GM19351 (cell line): ENCODE measurements around the gene MAP3K4.
"Not testable (repeated sequence)": the region's sequence is repeated elsewhere in the genome, so short reads cannot be mapped to it uniquely, and the experiment has no call there.

Experiments used
- ATAC-seq: cut with Tn5 transposase; IDR thresholded peaks from one replicate; pipeline ENCODE4 v1.9.1; 2021; ENCODE audit warnings: mild to moderate bottlenecking, moderate library complexity; ENCODE audit not compliant: unreplicated experiment

The MAP3K4 gene

DNA sequence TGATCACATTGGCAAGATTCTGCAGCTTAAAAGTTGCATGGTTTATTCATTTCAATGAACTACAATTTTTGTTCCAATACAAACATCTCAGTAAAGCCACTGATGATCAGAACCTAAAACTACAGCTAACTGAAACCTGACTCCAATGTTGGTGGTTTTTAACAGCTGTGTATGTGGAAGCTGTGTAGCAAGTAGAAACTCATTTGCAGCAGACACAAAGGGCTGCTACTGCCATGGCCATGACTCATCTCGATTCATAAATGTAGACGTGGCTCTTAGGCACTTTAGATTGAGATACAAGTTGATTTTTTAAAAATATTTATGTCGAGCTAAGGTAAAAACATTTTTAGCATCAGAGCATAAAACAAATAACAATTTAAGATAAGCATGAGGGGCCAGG lies 19.5 kb upstream of the MAP3K4 start:
- peak; percentile 78 for ATAC-seq

DNA sequence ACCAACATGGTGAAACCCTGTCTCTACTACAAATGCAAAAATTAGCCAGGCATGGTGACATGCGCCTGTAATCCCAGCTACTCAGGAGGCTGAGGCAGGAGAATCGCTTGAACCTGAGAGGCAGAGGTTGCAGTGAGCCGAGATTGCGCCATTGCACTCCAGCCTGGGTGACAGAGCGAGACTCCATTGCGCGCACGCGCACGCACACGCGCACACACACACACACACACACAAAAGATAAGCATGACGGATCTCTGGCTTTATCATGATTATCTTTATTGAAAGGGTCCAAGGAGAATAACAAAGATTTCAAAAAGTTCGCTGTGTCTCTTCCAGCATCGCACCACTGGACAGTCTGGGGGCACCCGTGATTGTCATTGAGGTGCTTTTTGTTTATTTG lies 19.0 kb upstream of the MAP3K4 start:
- not testable (repeated sequence) for ATAC-seq

DNA sequence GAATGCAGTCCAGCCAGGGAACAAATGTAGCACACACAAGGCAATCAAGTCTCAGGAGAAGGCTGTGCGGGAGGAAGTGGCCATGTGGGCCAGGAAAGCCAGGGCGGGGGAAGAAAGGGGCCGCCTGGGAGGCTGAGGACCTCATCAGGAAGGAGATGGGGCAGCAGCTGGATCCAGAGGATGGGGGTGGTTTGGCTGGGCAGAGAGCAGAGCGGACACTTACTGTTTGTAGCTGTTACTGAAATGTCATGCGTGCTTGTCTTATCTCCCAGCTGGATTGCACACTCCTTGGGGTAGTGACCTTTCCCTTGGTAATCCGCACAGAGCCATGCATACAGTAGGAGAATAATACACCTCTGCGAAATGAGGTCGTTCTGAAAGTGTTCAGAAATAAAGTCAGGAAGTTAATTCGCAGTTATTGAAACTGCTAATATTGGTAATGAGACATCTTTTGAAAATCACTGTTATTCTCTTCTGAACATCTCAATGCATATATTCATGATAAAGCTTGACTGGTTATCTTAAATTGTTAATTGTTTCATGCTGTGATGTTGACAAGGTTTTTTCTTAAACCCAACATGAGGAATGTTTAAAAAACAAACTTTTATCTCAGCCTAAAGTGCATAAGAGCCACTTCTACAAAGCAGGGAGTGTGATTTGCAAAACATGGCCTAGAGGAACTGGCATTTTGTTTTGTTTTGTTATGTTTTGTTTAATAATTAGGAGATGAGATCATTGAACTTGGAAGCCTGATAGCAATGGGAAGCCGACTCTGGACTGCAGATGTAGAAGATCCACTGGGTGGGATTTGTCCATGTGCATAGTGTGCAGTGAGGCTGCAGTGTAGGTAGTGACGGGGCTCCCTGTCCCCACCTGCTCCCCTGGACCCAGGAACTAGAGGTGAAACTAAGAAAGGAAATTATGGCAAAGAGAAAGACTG lies 18.0 kb upstream of the MAP3K4 start:
- ATAC-seq = no peak

DNA sequence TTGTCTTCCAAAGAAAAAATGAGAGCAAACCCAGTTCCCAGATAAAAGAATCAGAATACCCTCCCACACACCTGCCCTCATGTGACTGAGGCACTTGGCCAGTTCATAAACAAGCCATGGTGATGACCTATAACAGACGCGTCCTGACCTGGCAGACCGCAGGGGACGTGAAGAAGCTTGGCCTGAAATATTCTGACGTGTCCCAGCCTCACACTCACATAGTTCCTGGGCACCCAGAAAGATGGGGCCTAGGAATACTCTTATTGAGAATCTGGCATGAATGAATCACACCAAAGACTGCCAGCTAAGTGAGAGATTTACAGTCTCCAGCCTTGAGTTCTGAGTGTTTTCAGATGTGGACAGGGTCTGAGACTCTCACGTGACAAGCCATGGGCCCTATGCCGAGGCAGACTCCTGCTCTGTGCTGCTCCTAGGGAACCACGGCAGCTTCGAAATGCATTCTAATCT lies 17.2 kb upstream of the MAP3K4 start:
- ATAC-seq = no peak

DNA sequence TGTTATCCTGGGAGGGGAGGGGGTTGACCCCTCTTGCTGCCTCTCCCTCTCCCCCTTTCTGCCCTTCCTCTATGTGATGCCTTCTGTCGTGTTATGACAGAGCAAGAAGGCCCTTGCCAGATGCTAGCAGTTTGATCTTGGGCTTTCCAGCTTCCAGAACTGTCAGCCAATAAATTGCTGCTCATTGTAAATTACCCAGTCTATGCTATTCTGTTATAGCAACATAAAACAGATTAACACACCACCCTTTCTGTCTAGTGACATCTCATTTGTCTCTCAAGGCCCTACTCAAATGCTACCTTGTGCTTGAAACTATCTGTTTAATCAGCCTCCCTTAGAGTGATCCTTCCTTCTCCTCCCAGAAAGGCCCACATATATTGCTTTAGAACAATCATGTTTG lies 16.4 kb upstream of the MAP3K4 start:
- no peak for ATAC-seq

DNA sequence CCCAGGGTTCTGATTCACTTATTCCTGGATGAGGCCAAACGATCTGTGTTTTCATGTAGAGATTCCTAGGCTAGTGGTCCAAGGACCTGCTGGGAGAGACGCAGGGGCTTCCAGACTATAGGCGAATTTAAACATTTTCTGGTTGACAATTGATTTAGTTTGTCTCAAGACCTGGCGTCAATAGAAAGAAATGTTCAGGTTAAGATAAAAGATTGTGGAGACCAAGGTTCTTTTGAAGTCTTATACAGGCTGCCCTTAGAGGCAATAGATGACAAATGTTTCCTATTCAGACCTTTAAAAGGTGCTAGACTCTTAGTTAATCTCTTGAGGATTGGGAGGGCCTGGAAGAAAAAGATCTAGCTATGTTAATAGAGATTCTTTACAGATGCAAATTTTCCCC lies 15.6 kb upstream of the MAP3K4 start:
- not testable (repeated sequence) for ATAC-seq

DNA sequence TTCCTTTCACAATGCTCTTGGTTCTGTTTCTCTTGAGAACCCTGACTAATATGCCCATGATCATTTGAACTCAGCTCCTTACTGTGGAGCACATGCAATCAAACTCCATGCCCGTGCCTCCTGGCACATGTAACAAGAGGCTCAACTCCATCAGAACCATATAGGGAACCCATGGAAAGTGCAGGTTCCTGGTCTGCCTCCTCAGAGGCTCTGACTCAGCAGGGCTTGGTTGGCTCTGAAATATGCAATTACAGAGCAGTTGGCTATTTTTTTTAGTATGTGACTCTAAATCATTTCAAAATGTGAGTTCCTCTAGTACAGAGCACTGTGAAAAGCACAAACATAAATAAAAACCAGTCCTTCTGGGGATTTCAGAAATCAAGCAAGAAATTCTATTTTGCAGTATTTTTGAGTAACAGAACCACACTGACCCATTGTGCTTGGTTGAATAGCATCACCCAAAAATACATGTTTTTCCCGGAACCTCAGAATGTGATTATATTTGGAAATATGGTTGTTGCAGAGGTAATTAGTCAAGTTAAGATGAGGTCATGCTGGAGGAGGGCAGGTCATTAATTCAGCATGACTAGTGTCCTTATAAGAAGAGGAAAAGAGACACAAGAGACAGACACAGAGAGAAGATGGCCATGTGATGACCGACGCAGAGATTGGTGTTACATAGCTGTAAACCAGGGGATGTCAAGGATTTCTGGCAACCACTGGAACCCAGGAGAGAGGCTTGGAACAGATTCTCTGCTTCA lies 13.2 kb upstream of the MAP3K4 start:
- ATAC-seq = no peak

DNA sequence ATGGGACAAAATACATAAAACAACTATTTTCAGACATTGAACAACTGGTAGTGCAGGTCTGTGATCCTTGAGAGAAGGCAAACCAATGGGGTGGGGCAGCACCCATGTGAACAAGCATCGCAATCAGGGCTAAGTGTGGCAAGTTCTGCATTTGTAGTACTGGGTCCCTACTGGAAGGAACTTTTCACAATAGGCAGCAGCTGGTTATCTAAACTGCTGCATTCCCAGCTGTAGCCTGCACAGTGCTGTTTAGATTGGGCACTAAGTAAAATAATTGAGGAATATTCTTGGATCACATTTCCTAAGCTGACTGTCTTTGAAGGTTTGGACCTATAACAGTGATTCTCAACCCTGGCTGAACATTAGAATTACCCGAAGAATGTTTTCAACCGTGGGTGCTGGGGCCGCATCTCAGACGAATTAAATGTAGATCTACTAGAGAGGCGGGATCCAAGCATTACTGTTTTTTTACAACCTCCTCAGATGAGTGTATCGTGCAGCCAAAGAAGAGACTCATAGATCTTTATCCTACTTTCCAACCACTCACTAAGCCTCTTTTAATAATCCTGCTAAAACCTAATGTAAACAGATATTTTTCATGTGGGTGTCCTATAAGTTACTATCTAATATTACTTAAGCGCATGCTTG lies 12.4 kb upstream of the MAP3K4 start:
- ATAC-seq = no peak

DNA sequence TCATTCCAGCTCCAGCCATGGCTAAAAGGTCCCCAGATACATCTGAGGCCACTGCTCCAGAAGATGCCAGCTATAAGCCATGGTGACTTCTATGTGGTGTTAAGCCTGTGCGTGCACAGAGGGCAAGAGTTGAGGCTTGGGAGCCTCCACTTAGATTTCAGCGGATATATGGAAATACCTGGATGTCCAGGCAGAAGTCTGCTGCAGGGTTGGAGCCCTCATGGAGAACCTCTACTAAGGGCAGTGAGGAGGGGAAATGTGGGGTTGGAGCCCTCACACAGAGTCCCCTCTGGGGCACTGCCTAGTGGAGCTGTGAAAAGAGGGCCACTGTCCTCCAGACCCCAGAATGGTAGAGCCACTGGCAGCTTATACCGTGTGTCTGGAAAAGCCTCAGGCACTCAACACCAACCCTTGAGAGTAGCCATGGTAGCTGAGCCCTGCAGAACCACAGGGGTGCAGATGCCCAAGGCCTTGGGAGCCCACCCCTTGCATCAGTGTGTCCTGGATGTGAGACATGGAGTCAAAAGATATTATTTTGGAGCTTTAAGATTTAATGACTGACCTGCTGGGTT lies 8.1 kb upstream of the MAP3K4 start:
- ATAC-seq = not testable (repeated sequence)

DNA sequence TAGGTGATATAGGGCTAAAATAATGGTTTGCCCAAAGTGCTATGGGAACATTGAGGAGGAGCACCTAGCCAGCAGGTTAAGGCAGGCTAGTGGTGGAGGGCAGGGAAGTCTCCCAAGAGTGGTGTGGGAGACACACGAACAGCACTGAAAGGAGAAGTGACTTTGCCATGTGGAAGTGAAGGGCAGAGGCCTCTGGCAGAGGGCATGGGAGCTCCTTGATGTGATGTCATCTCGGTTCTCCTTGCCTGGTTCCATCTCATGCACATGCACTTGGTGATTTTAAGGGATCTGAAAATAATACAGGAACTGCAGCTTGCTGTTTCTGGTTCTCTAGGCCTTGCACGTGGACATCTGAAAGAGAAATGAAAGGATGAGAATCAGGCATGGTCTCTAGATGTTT lies 4.7 kb upstream of the MAP3K4 start:
- no peak for ATAC-seq

DNA sequence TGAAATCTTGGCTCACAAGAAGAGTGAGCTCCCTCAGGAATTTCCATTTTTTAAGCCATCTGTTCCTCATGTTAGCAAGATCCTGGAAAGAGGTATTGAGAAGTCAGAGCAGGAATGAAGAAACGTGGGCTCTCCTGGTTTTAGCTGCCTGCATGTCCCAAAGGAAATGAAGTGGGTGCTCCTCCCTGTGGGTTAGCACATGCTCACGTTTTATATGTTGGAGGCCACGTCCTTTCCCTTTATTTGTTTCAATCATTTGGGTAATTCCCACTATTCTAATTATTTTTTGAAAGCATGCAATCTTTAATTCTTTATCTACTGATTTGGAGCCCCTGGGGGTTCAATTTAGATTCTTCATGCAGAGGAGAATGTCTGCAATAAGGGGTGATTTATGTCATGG lies 4.3 kb upstream of the MAP3K4 start:
- no peak for ATAC-seq

DNA sequence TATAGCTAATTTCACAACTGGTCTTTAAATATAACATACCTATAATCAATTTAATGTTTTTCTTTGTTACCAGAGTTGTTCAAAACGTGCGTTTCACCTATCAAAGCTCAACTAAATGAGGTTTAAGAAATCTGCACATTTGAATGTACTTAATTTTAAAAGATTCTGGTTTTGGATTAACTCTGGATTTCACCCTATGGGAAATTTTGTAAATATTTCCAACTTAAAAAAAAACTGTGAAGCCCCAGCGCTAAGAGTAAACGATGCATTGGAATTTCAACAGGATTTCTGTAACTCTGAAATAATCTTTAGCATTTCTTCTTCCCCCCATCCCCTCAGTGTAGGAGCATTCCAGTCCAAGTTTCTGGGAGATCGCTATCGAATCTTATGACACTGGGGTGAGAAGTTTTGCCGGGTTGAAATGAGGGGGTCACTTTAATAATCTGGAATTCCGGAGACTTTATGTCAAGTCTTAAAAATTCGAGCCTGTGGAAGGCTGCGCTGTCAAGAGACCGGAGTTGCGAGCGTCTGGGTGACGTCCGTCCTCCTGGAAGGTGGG lies 643 bp upstream of the MAP3K4 start:
- no peak for ATAC-seq

DNA sequence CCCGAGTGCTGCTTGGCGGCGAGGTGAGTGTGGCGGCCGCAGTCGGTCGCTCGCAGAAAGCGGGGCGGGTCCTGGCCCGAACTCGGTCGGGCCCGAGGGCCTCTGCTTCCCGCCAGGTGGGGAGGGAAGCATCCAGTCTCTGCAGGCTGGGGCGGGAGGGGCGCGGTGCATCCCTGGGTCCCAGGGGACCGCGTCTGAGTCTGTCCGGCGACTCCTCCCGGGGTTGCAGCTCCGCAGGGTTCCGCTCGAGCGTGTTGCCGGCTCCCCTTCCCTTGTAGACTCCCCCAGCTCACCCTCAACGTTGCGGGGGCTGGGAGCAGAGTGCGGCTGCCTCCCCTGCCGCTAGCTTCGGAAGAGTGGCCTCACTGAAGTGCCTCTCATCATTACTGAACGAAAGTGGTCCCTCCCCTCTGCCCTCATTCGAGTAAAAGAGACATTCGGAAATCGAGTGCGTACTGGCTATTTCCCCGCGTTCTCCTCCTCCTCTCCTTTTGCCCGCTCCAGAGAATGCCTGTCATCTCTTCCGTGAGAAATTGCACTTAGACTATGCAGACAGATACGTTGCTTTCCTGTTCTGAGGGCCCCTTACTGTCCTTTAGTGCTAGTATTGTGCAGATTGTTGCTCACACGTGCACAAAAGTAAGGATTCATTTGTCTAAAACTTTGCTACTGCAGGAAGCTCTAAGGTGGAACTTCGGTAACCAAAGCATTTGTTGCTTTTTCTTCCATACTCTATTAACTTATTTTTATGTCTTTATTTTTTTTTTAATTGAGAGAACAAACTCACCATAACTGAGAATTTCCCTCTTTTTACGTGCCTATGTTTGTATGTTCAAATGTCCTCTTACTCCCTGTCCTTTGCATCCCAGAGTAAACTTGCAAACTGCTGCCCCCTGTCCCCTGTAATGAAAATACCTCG lies 751 bp downstream of the MAP3K4 start:
- ATAC-seq = peak; percentile 46

DNA sequence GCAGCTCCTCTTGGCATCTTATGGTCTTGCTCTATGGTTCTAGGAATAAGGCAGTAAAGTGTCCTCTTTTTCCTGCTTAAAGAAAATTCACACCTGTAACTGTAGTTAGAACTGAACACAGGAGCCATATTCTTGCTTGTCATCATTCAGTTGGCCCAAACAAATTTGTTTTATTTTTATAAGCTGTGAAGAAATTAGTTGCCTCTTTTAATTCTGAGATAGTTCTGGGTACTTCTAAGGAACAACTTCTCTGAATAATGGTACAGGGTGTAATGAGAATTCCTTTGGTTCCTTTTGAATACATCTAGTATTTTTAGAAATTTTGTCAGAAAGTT lies 1.4 kb downstream of the MAP3K4 start:
- ATAC-seq = no peak

DNA sequence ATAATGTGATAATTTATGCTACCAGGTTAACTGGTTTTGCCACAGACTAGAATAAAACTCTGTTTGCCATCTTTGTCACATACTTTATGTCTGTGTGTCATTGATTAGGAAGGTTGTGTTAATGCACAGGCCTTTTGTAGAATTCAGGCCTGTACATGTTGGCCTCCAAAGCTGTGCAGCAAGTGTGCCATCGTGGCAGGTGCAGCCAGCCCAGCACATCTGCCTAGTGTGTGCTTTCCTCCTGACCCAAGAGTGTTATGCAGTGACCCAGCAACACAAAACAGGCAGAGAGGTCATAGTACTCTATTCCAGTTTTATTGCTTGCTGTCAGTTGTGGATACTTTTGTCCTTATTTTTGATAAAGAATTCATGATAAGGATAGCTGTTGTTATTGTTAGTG lies 3.7 kb downstream of the MAP3K4 start:
- ATAC-seq = no peak

DNA sequence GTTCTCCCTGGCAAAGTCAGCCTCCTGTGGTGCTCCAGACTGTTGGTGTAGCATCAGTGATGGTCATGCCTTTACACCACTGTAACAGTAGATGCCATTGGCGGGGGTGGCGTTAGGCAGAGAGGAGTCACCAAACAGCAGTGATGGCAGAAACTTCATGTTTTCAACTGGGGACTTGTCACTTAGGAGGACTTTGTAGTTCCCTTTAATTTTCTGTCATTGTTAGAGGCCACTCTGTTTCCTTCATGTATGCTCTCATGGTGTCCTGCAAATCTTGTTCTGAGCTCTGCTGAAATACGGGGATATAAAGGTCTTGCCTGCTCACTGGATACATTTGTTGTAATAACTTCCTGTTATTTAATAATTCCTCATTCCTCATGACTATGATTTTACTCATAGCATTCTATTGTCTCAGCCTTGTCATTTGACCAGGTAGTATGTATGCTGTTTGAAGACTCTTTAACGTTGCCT lies 4.6 kb downstream of the MAP3K4 start:
- ATAC-seq = no peak

DNA sequence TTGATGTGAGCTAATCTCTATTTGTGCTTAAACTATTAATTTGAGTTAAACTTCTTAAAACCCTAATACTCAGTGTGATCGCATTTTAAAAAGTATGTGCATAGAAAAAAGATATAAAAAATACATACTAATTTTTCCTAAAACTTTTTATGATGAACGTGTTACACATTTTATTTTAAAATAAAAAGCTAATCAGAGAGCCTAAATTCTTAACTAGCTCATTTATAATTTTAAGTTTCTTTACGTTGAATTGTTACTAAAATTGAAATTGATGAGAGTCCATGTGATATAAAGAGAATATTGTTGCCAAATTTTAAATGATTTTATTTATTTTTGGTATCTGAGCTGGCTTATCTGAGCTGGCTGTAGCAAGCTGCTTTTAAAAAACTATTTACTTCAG lies 6.6 kb downstream of the MAP3K4 start:
- no peak for ATAC-seq

DNA sequence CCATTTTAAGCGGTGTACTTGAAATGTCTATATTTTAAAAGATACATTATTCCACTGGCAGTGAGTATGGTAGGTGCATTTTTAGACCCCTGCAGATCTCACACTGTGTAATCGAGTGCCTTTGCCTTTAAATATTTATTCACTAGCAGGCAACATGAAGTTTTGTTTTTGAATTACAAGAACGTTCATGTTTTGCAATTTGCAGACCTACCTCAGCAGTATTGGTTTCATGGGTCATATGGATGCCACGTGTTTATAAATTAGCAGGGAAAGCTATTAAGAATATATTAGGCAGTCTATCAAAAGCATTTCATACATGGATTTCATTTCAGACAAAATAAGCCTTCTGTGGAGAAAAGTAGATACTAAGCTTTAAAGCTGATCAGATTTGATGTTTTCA lies 7.2 kb downstream of the MAP3K4 start:
- no peak for ATAC-seq

DNA sequence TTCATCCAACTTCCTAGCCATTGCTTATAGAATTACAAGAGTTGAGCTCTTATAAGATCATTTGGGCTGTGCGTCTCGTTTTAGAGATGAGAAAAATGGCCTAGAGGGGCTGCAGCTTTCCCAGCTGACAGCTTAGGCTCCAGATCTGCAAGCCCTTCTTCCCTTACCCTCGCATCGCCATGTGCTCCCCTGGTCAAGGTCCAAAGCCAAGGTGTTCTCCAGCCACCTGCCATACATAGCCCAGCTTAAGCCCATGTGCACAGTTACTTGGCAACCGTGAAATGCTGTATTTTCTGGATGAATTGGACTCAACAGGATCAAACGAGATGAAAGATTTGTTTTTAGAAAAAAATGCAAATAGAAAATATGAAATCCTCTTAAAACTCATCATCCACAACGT lies 7.9 kb downstream of the MAP3K4 start:
- no peak for ATAC-seq

DNA sequence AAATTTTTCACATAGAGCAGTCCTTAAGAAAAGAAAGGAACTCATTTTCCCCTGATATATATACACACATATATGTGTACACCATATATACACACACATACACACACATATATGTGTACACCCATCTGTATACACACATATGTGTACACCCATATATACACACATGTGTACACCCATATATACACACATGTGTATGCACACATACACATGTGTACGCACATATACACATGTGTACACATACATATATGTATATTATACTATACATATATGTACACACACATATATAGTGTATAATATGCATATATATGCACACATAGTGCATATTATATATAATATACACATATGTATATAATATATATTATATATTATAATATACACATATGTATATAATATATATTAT lies 9.1 kb downstream of the MAP3K4 start:
- no peak for ATAC-seq
